Astrocyte of the spinal cord (primary cell): ENCODE data around the gene ATP6V0B.

Experiments
- DNase-seq: peaks from one replicate; pipeline ENCODE4 v3.0.0; 2011; ENCODE audit warnings: low read depth, low spot score
- H3K4me3 ChIP-seq: 2 replicates; pipeline ENCODE4 v1.5.1; 2011; ENCODE audit warnings: low read depth, mild to moderate bottlenecking, low read length, moderate library complexity
- in situ Hi-C: cut with HindIII; loops from 2 replicates; pipeline ENCODE4 v1.10.0; 2017; ENCODE audit warnings: low sequenced_read_pairs
- TF ChIP-seq, protein P1 (sequence below): IDR thresholded peaks from 2 replicates; pipeline ENCODE4 v1.5.1; 2012; ENCODE audit warnings: low read depth, mild to moderate bottlenecking, low read length, inconsistent platforms

ATP6V0B gene

DNA sequence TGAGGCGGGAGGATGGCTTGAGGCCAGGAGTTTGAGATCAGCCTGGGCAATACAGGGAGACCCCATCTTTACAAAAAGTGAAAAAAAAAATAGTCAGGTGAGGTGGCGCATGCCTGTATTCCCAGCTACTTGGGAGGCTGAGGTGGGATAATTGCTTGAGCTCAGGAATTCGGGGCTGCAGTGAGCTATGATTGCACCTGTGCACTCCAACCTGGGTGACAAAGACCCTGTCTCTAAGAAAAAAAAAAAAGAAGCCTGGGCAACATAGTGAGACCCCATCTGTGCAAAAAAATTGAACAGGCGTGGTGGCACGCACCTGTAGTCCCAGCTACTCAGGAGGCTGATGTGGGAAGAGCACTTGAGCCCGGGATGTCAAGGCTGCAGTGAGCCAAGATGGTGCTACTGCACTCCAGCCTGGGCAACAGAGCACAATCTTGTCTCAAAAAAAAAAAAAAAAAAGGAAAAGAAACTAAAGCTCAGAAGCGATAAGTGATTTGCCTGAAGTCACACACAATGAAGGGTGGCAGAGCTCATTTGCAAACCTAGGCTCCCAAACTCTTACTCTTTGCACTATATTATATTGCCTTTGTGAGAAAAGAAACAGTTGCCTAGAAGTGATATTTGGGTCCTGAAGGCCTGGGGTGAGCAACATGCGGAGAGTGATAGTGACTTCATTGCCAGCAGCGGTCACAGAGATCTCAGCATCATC is 18.6 kb downstream of the ATP6V0B start:
- TF ChIP-seq, protein P1, sequence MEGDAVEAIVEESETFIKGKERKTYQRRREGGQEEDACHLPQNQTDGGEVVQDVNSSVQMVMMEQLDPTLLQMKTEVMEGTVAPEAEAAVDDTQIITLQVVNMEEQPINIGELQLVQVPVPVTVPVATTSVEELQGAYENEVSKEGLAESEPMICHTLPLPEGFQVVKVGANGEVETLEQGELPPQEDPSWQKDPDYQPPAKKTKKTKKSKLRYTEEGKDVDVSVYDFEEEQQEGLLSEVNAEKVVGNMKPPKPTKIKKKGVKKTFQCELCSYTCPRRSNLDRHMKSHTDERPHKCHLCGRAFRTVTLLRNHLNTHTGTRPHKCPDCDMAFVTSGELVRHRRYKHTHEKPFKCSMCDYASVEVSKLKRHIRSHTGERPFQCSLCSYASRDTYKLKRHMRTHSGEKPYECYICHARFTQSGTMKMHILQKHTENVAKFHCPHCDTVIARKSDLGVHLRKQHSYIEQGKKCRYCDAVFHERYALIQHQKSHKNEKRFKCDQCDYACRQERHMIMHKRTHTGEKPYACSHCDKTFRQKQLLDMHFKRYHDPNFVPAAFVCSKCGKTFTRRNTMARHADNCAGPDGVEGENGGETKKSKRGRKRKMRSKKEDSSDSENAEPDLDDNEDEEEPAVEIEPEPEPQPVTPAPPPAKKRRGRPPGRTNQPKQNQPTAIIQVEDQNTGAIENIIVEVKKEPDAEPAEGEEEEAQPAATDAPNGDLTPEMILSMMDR = no peak
- in situ Hi-C loops = no loop called here
- no peak overlapping the region for H3K4me3 ChIP-seq
- no peak for DNase-seq

DNA sequence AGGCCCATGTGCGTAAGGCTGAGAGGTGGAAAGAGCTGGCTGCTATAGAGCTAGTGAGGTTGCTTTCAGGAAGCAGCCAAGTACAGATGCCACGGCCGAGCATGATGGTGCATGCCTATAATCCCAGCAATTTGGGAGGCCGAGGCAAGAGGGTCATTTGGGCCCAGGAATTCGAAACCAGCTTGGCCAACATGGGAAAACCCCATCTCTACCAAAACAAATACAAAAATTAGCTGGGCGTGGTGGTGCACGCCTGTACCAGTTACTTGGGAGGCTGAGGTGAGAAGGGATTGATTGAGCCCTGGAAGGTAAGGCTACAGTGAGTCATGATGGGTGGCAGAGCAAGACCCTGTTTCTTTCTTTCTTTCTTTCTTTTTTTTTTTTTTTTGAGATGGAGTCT is 19.3 kb downstream of the ATP6V0B start:
- in situ Hi-C loops = no loop called here
- no peak overlapping the region for H3K4me3 ChIP-seq
- TF ChIP-seq, protein P1 = no peak
- DNase-seq = no peak

DNA sequence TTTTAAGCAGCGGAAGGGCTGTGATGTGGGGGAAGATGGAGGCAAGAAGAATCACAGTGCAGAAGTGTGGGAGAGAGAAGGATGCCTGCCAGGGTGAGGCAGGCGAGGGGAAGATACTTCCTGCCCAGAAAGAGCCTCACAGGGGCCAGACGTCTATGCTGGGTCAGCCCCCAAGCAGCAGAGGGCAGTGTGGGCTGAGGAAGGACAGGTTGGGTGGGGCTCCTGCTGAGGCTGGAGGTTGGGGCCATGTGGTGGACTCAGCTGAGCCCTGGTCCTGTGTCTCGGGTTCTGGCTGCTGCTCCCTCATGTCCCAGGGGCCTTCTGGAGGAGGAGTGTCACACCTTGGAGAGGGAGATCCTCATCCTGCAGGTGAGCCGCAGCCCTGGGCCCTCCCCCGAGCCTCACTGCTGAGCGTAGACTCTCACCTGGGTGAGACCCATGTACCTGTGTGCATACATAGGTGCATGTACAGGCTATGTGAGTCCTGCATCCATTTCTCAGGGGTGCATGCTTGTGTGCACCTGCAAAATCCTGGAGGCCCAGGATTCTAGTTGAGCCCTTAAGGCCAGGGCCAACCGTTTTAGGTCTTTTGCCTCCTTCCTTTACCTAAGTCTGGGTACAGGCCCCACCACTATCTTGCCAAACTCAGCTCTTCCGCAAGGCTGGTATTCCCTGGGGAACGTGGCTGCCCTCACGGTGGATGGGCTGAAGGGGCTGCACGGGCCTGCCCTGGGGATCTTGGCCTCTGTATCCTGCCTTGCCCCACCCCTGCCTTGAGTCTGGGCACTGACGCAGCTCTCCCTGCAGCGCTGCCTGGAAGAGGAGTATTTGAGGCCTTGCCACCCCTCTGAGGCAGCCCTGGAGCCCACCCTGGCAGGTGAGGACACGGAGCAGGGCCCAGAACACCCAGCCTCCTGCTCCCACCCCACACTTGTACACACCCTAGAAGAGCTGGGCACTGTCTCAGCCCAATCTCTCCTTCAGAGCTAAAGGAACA is 20.3 kb downstream of the ATP6V0B start:
- TF ChIP-seq, protein P1 = peak; percentile 33
- DNase-seq = no peak
- in situ Hi-C loops = no loop called here
- no peak overlapping the region for H3K4me3 ChIP-seq

DNA sequence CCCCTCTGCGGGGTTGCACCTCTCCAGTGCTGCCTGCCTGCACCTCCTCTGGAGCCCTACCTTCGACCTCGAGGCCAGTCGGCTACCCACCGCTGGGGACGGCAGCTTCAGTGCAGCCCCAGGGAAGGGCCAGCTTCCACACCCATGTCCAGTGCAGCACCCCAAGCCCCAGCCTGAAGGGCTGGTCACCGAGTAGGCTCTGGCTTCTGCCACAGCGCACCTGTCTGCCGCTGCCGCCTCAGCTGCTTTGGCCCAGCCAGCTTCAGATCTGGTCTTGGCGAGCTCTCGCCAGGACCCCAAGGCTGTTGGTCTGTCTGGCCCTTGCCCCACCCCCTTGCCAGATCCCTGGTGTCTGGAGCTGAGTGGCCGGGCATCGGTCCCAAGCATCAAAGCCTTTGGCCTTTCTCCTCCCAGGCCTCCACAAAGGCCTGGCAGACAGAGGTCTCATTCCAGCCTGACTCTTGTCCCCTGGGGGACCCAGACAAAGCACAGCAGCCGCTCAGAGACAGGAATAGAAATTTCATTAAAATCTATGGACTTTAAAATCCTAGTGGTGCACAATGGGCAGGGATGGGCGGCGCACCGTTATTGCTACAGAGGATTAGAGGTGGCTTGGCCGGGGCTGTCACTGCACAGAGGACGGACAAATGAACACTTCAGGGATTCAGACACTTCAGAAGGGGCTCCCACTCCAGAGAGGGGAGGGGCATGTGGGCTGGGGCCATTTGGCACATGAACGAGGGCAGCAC is 21.4 kb downstream of the ATP6V0B start:
- in situ Hi-C loops = no loop called here
- DNase-seq = no peak
- H3K4me3 ChIP-seq = no peak overlapping the region
- TF ChIP-seq, protein P1 = no peak

DNA sequence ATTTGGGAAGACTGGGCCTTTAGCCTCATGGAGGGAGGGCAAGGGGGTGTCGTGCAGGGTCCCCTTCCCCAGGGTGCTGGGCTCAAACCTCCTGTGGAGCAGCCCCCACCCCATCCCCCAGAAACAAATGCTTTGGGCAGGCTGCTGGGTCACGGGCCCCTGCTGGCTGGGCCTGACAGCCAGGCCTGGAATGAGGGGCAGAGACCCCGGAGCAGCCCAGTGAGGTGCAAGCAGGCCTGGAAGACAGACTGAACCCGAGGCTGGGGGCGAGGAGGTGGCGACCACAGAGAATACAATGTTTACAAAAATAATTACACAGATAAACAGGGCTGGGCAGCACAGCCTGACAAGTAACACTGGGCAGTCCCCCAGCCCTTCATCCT is 22.0 kb downstream of the ATP6V0B start:
- no peak overlapping the region for H3K4me3 ChIP-seq
- DNase-seq = no peak
- TF ChIP-seq, protein P1 = no peak
- in situ Hi-C loops = no loop called here

DNA sequence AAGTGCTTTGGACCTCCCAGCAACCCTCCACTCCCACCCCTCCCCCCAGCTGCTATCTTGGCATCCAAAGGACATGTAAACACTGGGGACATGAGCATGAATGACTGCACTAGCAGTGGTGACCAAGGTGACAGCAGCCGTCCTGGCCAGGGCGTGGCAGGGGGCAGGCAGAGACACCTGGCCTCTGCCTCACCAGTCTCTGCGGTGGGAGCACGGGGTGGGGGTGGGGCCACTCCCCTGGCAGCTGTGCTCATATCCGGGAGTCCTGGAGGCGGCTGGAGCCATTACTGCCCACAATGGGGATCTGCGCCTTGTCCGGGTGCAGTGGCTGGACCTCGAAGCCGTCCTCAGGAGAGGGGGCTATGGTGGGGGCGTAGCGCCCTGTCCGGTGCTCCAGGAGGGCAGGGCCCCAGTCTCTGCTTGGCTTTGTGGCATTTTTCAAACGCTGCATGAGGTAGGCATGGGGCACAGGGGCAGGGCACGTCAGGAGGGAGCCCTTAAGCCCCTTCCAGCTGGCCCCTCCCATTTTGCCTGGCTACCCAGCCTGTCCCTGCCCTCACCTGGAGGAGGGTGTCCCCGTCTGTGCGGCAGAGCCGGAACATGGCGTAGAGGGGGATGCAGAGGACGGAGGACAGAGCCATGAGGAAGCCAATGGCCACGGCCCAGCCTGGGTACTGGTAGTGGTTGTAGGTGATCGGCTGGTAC is 22.7 kb downstream of the ATP6V0B start:
- in situ Hi-C loops = no loop called here
- no peak overlapping the region for H3K4me3 ChIP-seq
- DNase-seq = no peak
- TF ChIP-seq, protein P1 = no peak
